K562 (cell line): ENCODE data around the gene SLC33A1. TPM values are rescaled to one million over a fixed set of nuclear protein-coding genes. Genes with fewer than 3 reads are reported as not detected.

Source experiments
- BHLHE40 ChIP-seq: IDR thresholded peaks from 2 replicates; pipeline ENCODE4 v1.6.1; 2011; ENCODE audit warnings: low read length, improper control_type of control experiment
- CAMTA2 ChIP-seq: fragments of 250-450 bp; sonication (Bioruptor Pico); conservative IDR thresholded peaks from 2 replicates; pipeline ENCODE4 v1.5.1; 2022
- CC2D1A ChIP-seq: fragments of 450-650 bp; IDR thresholded peaks from 2 replicates; pipeline ENCODE4 v1.6.1; 2017; ENCODE audit warnings: mild to moderate bottlenecking
- EP300 ChIP-seq: IDR thresholded peaks from 2 replicates; pipeline ENCODE4 v1.6.1; 2012; ENCODE audit warnings: low read length, improper control_type of control experiment
- ETV5 ChIP-seq: sonication (generic); formaldehyde crosslinking; IDR thresholded peaks from 2 replicates; pipeline ENCODE4 v1.4.0; 2020; ENCODE audit warnings: low read depth, mild to moderate bottlenecking, missing genetic modification reagents
- MAFG ChIP-seq: fragments of 450-650 bp; conservative IDR thresholded peaks from 2 replicates; pipeline ENCODE4 v1.6.1; 2016; ENCODE audit warnings: missing genetic modification characterization, missing compliant biosample characterization
- SNRNP70 ChIP-seq: fragments of 200-400 bp; formaldehyde crosslinking; optimal IDR thresholded peaks from 2 replicates; pipeline ENCODE3; 2017; ENCODE audit warnings: low read depth, low read length
- SRSF1 ChIP-seq: fragments of 200-400 bp; formaldehyde crosslinking; IDR thresholded peaks from 2 replicates; pipeline ENCODE4 v1.6.1; 2017; ENCODE audit warnings: mild to moderate bottlenecking, low read depth, low read length, moderate library complexity
- ZFX ChIP-seq: sonication (generic); formaldehyde crosslinking; IDR thresholded peaks from 2 replicates; pipeline ENCODE4 v1.8.0; 2022; ENCODE audit warnings: mild to moderate bottlenecking, missing genetic modification reagents, moderate library complexity
- ZNF232 ChIP-seq: sonication (generic); formaldehyde crosslinking; IDR thresholded peaks from 2 replicates; pipeline ENCODE4 v1.8.0; 2022; ENCODE audit warnings: mild to moderate bottlenecking, missing genetic modification reagents
- ZNF408 ChIP-seq: fragments of 250-450 bp; sonication (Bioruptor Pico); IDR thresholded peaks from 2 replicates; pipeline ENCODE4 v1.4.0; 2020; ENCODE audit warnings: low read depth, mild to moderate bottlenecking, moderate library complexity
- polyA plus RNA-seq, 8 experiments: library from polyadenylated mRNA; depleted of rRNA in 4 of 8; stranded (reverse) in 5 of 8; unstranded in 3 of 8; fragments of >200 nt; fragmentation: Nextera tagmentation in 2 of 8; fragmentation: Illumina TruSeq in 1 of 8; extraction: Ambion mirVana in 2 of 8; extraction: Trizol in 1 of 8; gene quantifications; 2 replicates each; pipeline versions ENCODE4 v1.2.1 to v1.2.3, GENCODE V29; 2011 to 2014; ENCODE audit warnings: inconsistent platforms in 1 of 8, missing spikeins in 1 of 8
- total RNA-seq, 7 experiments: library from RNA; depleted of rRNA in 6 of 7; stranded (reverse); fragments of >200 nt in 6 of 7; fragmentation: Illumina TruSeq in 2 of 7; extraction: Trizol in 2 of 7; gene quantifications; 2 replicates each; pipeline versions ENCODE4 v1.2.1 to v1.2.3, GENCODE V29; 2011 to 2021; ENCODE audit warnings: low replicate concordance in 1 of 7
- TF ChIP-seq, protein P1 (sequence below): fragments of 250-450 bp; sonication (Bioruptor Pico); IDR thresholded peaks from 2 replicates; pipeline ENCODE4 v1.8.0; 2022; ENCODE audit warnings: inconsistent platforms, mild to moderate bottlenecking, moderate library complexity, borderline replicate concordance
- TF ChIP-seq, protein P2 (sequence below): fragments of 450-650 bp; IDR thresholded peaks from 2 replicates; pipeline ENCODE4 v1.6.1; 2016; ENCODE audit warnings: borderline replicate concordance
- TF ChIP-seq, protein P3 (sequence below), 2 experiments: fragments of 250-450 bp in 1 of 2; fragments of 450-650 bp in 1 of 2; sonication (Bioruptor Pico) in 1 of 2; IDR thresholded peaks; 2 replicates each; pipeline versions ENCODE4 v1.6.1 to v1.8.0; 2016 to 2021; ENCODE audit warnings: mild to moderate bottlenecking in 2 of 2, moderate library complexity in 2 of 2, missing compliant biosample characterization in 1 of 2, missing genetic modification characterization in 1 of 2
- TF ChIP-seq, protein P4 (sequence below): fragments of 150-350 bp; IDR thresholded peaks from 2 replicates; pipeline ENCODE4 v1.6.1; 2014; ENCODE audit warnings: low read depth, mild to moderate bottlenecking, low read length, borderline replicate concordance
- TF ChIP-seq, protein P5 (sequence below): fragments of 450-650 bp; formaldehyde crosslinking; IDR thresholded peaks from 2 replicates; pipeline ENCODE4 v1.4.0; 2020; ENCODE audit warnings: mild to moderate bottlenecking, mixed read lengths
- TF ChIP-seq, protein P6 (sequence below): sonication (generic); formaldehyde crosslinking; IDR thresholded peaks from 2 replicates; pipeline ENCODE4 v1.8.1; 2023; ENCODE audit warnings: mild to moderate bottlenecking, missing genetic modification reagents

The SLC33A1 gene
- total and polyA plus RNA-seq, 9 of the 15 experiments (the other 6 are each of a cell fraction or from before 2014, with no cell fraction given), result 6.2 to 26.8 (median 19.6) TPM

DNA sequence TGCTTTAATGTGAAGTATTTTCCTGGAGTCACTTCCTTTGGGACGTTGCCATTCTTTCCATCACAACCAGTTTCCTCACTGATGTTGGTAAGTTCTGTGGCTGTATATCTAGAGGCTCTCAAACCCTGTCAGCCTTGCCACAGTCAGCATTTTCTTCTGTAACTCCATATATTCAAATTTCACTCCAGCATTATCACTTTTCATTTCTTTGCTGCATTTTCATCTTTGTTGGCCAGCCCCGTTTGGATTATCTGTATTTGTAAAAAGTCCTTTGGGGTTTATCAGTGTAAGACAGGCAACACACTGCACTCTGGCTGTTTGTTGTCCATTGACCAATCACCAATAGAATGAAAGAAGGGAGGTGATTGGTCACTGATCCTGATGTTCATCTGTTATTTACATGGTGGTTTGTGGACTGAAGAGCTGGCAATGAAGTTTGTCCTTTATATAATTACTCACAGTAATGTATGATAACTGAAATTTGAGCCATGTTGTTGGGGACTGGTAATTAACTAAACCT, 36.5 kb upstream of the SLC33A1 start (continued):
- no peak for TF ChIP-seq SRSF1
- TF ChIP-seq ZNF232 (CRISPR knock-in tag), result no peak
- TF ChIP-seq, protein P1, sequence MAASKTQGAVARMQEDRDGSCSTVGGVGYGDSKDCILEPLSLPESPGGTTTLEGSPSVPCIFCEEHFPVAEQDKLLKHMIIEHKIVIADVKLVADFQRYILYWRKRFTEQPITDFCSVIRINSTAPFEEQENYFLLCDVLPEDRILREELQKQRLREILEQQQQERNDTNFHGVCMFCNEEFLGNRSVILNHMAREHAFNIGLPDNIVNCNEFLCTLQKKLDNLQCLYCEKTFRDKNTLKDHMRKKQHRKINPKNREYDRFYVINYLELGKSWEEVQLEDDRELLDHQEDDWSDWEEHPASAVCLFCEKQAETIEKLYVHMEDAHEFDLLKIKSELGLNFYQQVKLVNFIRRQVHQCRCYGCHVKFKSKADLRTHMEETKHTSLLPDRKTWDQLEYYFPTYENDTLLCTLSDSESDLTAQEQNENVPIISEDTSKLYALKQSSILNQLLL (CRISPR knock-in tag), result no peak
- no peak for TF ChIP-seq CAMTA2 (CRISPR knock-in tag)
- TF ChIP-seq, protein P2, sequence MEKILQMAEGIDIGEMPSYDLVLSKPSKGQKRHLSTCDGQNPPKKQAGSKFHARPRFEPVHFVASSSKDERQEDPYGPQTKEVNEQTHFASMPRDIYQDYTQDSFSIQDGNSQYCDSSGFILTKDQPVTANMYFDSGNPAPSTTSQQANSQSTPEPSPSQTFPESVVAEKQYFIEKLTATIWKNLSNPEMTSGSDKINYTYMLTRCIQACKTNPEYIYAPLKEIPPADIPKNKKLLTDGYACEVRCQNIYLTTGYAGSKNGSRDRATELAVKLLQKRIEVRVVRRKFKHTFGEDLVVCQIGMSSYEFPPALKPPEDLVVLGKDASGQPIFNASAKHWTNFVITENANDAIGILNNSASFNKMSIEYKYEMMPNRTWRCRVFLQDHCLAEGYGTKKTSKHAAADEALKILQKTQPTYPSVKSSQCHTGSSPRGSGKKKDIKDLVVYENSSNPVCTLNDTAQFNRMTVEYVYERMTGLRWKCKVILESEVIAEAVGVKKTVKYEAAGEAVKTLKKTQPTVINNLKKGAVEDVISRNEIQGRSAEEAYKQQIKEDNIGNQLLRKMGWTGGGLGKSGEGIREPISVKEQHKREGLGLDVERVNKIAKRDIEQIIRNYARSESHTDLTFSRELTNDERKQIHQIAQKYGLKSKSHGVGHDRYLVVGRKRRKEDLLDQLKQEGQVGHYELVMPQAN, result no peak
- TF ChIP-seq, protein P3, sequence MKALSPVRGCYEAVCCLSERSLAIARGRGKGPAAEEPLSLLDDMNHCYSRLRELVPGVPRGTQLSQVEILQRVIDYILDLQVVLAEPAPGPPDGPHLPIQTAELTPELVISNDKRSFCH (CRISPR knock-in tag; IDR thresholded peaks at IDR 0.05), result no peak
- TF ChIP-seq, protein P3 (tag; IDR thresholded peaks at IDR 0.05), result 0 out of 2 replicates have a peak, but pooled peaks have one; percentile 30
- TF ChIP-seq SNRNP70, result no peak
- TF ChIP-seq, protein P4, sequence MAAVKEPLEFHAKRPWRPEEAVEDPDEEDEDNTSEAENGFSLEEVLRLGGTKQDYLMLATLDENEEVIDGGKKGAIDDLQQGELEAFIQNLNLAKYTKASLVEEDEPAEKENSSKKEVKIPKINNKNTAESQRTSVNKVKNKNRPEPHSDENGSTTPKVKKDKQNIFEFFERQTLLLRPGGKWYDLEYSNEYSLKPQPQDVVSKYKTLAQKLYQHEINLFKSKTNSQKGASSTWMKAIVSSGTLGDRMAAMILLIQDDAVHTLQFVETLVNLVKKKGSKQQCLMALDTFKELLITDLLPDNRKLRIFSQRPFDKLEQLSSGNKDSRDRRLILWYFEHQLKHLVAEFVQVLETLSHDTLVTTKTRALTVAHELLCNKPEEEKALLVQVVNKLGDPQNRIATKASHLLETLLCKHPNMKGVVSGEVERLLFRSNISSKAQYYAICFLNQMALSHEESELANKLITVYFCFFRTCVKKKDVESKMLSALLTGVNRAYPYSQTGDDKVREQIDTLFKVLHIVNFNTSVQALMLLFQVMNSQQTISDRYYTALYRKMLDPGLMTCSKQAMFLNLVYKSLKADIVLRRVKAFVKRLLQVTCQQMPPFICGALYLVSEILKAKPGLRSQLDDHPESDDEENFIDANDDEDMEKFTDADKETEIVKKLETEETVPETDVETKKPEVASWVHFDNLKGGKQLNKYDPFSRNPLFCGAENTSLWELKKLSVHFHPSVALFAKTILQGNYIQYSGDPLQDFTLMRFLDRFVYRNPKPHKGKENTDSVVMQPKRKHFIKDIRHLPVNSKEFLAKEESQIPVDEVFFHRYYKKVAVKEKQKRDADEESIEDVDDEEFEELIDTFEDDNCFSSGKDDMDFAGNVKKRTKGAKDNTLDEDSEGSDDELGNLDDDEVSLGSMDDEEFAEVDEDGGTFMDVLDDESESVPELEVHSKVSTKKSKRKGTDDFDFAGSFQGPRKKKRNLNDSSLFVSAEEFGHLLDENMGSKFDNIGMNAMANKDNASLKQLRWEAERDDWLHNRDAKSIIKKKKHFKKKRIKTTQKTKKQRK, result no peak
- peak; percentile 96 for TF ChIP-seq MAFG (tag)
- peak; percentile 91 for TF ChIP-seq EP300
- no peak for TF ChIP-seq BHLHE40
- peak; percentile 90 for TF ChIP-seq CC2D1A
- TF ChIP-seq, protein P5, sequence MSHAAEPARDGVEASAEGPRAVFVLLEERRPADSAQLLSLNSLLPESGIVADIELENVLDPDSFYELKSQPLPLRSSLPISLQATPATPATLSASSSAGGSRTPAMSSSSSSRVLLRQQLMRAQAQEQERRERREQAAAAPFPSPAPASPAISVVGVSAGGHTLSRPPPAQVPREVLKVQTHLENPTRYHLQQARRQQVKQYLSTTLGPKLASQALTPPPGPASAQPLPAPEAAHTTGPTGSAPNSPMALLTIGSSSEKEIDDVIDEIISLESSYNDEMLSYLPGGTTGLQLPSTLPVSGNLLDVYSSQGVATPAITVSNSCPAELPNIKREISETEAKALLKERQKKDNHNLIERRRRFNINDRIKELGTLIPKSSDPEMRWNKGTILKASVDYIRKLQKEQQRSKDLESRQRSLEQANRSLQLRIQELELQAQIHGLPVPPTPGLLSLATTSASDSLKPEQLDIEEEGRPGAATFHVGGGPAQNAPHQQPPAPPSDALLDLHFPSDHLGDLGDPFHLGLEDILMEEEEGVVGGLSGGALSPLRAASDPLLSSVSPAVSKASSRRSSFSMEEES (CRISPR knock-in tag), result no peak
- TF ChIP-seq, protein P6, sequence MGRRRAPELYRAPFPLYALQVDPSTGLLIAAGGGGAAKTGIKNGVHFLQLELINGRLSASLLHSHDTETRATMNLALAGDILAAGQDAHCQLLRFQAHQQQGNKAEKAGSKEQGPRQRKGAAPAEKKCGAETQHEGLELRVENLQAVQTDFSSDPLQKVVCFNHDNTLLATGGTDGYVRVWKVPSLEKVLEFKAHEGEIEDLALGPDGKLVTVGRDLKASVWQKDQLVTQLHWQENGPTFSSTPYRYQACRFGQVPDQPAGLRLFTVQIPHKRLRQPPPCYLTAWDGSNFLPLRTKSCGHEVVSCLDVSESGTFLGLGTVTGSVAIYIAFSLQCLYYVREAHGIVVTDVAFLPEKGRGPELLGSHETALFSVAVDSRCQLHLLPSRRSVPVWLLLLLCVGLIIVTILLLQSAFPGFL (CRISPR knock-in tag), result 0 out of 2 replicates have a peak, but pooled peaks have one; percentile 47
- no peak for TF ChIP-seq ZNF408 (CRISPR knock-in tag)
- no peak for TF ChIP-seq ZFX (CRISPR knock-in tag)
- no peak for TF ChIP-seq ETV5 (CRISPR knock-in tag)
